Measurements from ENCODE around the gene COL26A1.

COL26A1 gene

GRCh38 chr7:101575168-101575567 is 212.5 kb downstream of the COL26A1 start:
- no peak for DNase-seq (ENCODE audit: low spot score)

- DNase-seq (ENCODE audit: low spot score) = no peak
Observed at GRCh38 chr7:101575721-101576120, 213.0 kb downstream of the COL26A1 start.

GRCh38 chr7:101576998-101577397 is 214.3 kb downstream of the COL26A1 start:
- no peak for DNase-seq (ENCODE audit: low spot score)

- DNase-seq (ENCODE audit: low spot score) = no peak
Observed at GRCh38 chr7:101578552-101578951, 215.9 kb downstream of the COL26A1 start.

GRCh38 chr7:101580596-101580995 is 217.9 kb downstream of the COL26A1 start:
- no peak for DNase-seq (ENCODE audit: low spot score)

- no peak for DNase-seq (ENCODE audit: low spot score)
Observed at GRCh38 chr7:101581891-101582290, 219.2 kb downstream of the COL26A1 start.

GRCh38 chr7:101582971-101583370 is 220.3 kb downstream of the COL26A1 start:
- no peak for DNase-seq (ENCODE audit: low spot score)

- peak; percentile 20 for DNase-seq (ENCODE audit: low spot score)
Observed at GRCh38 chr7:101586078-101586905, 223.6 kb downstream of the COL26A1 start.

- DNase-seq (ENCODE audit: low spot score) = no peak
Observed at GRCh38 chr7:101586906-101587677, 224.4 kb downstream of the COL26A1 start.

- DNase-seq (ENCODE audit: low spot score) = no peak
Observed at GRCh38 chr7:101588131-101588935, 225.7 kb downstream of the COL26A1 start.

- no peak for DNase-seq (ENCODE audit: low spot score)
Observed at GRCh38 chr7:101589052-101589451, 226.4 kb downstream of the COL26A1 start.

GRCh38 chr7:101589976-101590662 is 227.4 kb downstream of the COL26A1 start:
- no peak for DNase-seq (ENCODE audit: low spot score)

- no peak for DNase-seq (ENCODE audit: low spot score)
Observed at GRCh38 chr7:101590663-101591435, 228.2 kb downstream of the COL26A1 start.

GRCh38 chr7:101591504-101591903 is 228.8 kb downstream of the COL26A1 start:
- DNase-seq (ENCODE audit: low spot score) = no peak

- DNase-seq (ENCODE audit: low spot score) = no peak
Observed at GRCh38 chr7:101593556-101593955, 230.9 kb downstream of the COL26A1 start.

- DNase-seq (ENCODE audit: low spot score) = no peak
Observed at GRCh38 chr7:101594790-101595189, 232.1 kb downstream of the COL26A1 start.

- no peak for DNase-seq (ENCODE audit: low spot score)
Observed at GRCh38 chr7:101595246-101595645, 232.6 kb downstream of the COL26A1 start.

- peak; percentile 40 for DNase-seq (ENCODE audit: low spot score)
Observed at GRCh38 chr7:101595766-101596537, 233.3 kb downstream of the COL26A1 start.

GRCh38 chr7:101596898-101597297 is 234.2 kb downstream of the COL26A1 start:
- DNase-seq (ENCODE audit: low spot score) = no peak

- DNase-seq (ENCODE audit: low spot score) = no peak
Observed at GRCh38 chr7:101597941-101598340, 235.3 kb downstream of the COL26A1 start.
